ENCODE data around the gene ZNF19.
"Not testable (repeated sequence)": the region's sequence is repeated elsewhere in the genome, so short reads cannot be mapped to it uniquely, and the experiment has no call there.

DNA sequence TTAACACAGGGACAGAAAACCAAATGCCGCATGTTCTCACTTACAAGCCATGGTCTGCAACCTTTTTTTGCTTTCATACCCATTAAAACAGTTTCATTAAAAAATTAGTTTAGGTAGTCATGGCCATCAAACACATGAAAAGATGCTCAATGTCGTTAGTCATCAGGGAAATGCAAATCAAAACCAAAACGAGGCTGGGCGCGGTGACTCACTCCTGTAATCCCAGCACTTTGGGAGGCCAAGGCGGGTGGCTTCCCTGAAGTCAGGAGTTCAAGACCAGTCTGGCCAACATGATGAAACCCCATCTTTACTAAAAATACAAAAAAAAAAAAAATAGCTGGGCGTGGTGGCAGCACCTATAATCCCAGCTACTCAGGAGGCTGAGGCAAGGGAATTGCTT lies 14.9 kb upstream of the ZNF19 start:
- TF ChIP-seq, protein P1, sequence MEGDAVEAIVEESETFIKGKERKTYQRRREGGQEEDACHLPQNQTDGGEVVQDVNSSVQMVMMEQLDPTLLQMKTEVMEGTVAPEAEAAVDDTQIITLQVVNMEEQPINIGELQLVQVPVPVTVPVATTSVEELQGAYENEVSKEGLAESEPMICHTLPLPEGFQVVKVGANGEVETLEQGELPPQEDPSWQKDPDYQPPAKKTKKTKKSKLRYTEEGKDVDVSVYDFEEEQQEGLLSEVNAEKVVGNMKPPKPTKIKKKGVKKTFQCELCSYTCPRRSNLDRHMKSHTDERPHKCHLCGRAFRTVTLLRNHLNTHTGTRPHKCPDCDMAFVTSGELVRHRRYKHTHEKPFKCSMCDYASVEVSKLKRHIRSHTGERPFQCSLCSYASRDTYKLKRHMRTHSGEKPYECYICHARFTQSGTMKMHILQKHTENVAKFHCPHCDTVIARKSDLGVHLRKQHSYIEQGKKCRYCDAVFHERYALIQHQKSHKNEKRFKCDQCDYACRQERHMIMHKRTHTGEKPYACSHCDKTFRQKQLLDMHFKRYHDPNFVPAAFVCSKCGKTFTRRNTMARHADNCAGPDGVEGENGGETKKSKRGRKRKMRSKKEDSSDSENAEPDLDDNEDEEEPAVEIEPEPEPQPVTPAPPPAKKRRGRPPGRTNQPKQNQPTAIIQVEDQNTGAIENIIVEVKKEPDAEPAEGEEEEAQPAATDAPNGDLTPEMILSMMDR (IDR thresholded peaks at IDR 0.05) = not testable (repeated sequence)
- not testable (repeated sequence) for TF ChIP-seq POLR2A (IDR thresholded peaks at IDR 0.05)
